ENCODE measurements around the gene PTDSS2. TPM values are rescaled to one million over a fixed set of nuclear protein-coding genes. Genes with fewer than 3 reads are reported as not detected.
A peak's percentile ranks its signal among the peaks of the same experiment; 100 is the strongest.

Gene PTDSS2
- total RNA-seq, 2 donors from 2014 or later, result 21.8 to 24.5 TPM

DNA sequence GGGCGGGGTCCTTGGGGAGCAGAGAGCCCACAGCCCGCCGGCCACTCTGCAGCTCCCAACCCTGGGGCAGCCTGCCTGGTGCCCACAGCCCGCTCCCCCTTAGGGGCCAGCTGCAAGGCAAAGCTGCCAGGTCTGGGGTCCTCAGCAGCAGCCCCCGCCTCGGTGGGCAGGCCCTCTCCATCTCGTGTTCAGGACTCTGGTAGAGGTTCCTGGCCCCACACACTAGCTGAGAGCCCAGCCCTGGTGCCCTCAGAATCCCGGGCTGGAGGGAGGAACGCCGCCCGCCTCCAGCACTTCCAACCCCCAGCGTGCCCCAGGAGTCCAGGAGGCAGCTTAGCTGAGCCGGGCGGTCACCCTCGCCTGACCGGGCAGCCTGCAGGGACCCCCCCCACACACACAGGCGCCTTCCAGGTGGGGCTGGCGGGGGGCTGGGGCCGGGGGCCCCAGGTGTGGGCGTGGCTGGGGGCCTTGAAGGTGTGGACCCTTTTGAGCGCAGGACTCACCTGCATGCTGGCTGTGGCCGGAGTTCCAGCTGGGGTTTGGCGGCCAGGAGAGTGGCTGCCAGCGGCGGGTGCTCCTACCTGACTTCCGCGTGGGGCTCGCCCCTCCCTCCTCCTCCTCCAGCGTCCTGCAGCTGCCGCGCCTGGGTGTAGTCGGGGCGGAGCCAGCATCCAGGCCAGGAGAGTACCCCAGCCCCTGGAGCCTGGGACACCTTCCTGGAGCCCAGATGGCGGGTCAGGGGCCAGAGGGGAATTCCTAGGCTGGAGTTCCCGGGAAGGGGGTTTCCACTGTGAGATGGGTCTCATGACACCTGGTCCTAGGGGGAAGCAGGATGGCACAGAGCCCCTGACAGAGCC lies 8.4 kb upstream of the PTDSS2 start, which contains the start of gene ANO9:
ANO9 (minus strand) TSS at position 594 of the 857 bp plus-strand sequence; CDS start at position 509, 85 bp downstream.
- peak within 1 kb of the TSS; percentile 89 for H3K4me3 Mint-ChIP-seq
- no peaks in the 10 kb centered on the region for H3K9me3 ChIP-seq (ENCODE audit: control insufficient read depth, low read length, poor library complexity, severe bottlenecking)
- H3K27ac Mint-ChIP-seq, result no peak within 1 kb of the TSS
- peaks cover 21% of the 10 kb centered on the region for H3K4me1 Mint-ChIP-seq
- peak; percentile 51 to 65 (median 65) for DNase-seq
- H3K27me3 Mint-ChIP-seq, result no peaks in the 10 kb centered on the region
- peak; percentile 92 for ATAC-seq
- H3K36me3 Mint-ChIP-seq (ENCODE audit: low read depth), result no peaks in the 10 kb centered on the region

- Mint-ChIP-seq H3K27me3 (no peaks in the 10 kb centered on the region), H3K4me3 (no peak overlapping the region), H3K27ac (no peak overlapping the region), H3K4me1 (peaks cover 15% of the 10 kb centered on the region), H3K36me3 (ENCODE audit: low read depth) (no peaks in the 10 kb centered on the region)
- H3K9me3 ChIP-seq (ENCODE audit: control insufficient read depth, low read length, poor library complexity, severe bottlenecking), result no peaks in the 10 kb centered on the region
- ATAC-seq (no peak), DNase-seq (no peak)
These were observed 7.4 kb upstream of the PTDSS2 start for GRCh38 chr11:442611-443081.

- ATAC-seq (no peak), DNase-seq (no peak)
- H3K27ac Mint-ChIP-seq, result no peak overlapping the region
- peak overlapping the region; percentile 31 for H3K4me3 Mint-ChIP-seq
- no peaks in the 10 kb centered on the region for H3K27me3 Mint-ChIP-seq
- H3K4me1 Mint-ChIP-seq, result peaks cover 17% of the 10 kb centered on the region
- H3K36me3 Mint-ChIP-seq (ENCODE audit: low read depth), result no peaks in the 10 kb centered on the region
- no peaks in the 10 kb centered on the region for H3K9me3 ChIP-seq (ENCODE audit: control insufficient read depth, low read length, poor library complexity, severe bottlenecking)
These were observed 6.4 kb upstream of the PTDSS2 start for GRCh38 chr11:443542-444199.

GRCh38 chr11:444396-445144 lies 5.5 kb upstream of the PTDSS2 start:
- H3K27ac Mint-ChIP-seq, result no peak overlapping the region
- ATAC-seq (no peak), DNase-seq (no peak)
- H3K27me3 Mint-ChIP-seq, result no peaks in the 10 kb centered on the region
- H3K36me3 Mint-ChIP-seq (ENCODE audit: low read depth), result no peaks in the 10 kb centered on the region
- H3K9me3 ChIP-seq (ENCODE audit: control insufficient read depth, low read length, poor library complexity, severe bottlenecking), result no peaks in the 10 kb centered on the region
- no peak overlapping the region for H3K4me3 Mint-ChIP-seq
- H3K4me1 Mint-ChIP-seq, result peaks cover 19% of the 10 kb centered on the region

DNA sequence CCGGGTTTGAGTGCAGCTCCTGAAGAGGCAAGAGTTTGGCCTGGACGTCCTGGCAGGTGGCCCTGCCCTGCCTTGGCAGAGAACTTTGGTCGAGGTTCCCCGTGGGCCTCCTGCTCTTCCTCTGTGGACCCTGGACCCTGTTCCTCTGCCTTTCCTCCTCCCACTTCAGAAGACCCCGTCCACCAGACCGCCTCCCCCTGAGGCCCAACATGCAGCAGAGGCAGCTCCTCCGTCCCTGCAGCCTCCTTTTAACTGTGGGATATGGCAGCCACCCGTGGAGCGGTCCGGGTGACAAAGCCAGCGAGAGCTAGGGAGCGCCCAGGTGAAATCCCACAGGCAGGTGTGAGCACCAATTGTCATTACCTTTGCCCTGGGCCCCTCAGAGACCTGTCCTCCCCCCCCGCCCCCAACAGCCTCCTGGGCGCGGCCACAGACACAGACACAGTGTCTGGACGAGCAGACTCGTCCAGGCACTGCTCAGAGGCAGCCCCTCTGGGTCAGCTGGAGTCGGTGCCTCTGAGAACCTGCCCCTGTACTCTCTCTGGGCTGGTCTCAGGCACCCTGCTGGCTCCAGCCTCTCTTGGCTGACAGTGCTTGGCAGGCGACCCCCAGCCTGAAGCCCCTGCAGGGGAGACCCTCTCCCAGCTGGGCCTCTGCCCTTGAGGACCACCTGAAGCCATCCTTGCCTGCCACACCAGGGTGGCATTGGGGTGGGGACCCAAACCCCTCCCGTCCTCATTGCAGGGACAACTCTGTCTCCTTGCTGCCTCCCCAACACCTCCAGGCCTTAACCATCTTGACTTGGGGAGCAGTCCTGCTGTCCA lies 4.1 kb upstream of the PTDSS2 start:
- H3K9me3 ChIP-seq (ENCODE audit: control insufficient read depth, low read length, poor library complexity, severe bottlenecking), result no peaks in the 10 kb centered on the region
- H3K4me3 Mint-ChIP-seq, result no peak overlapping the region
- peaks cover 2% of the 10 kb centered on the region for H3K36me3 Mint-ChIP-seq (ENCODE audit: low read depth)
- H3K27ac Mint-ChIP-seq, result no peak overlapping the region
- DNase-seq, result no peak
- no peaks in the 10 kb centered on the region for H3K27me3 Mint-ChIP-seq
- H3K4me1 Mint-ChIP-seq, result peaks cover 12% of the 10 kb centered on the region
- no peak for ATAC-seq

DNA sequence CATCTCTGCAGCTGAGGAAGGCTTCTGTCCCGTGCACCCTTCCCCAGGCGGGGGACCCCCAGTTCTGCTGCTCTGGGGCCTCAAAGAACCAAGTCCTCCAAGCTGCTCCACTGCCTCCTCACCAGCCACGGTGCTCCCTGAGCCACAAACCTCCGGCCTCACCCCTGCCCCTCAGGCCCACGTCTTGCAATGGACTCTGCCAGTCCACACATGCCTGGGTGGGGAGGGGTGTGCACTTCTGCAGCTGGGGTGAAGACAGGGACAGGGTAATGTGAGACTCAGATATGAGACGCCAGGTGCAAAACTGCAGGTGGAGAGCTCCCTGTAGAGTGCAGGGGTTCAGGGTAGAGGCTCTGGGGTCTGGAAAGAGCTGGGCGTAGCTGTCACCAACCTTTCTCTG lies 3.2 kb upstream of the PTDSS2 start:
- ATAC-seq (no peak), DNase-seq (no peak)
- no peaks in the 10 kb centered on the region for H3K27me3 Mint-ChIP-seq
- no peaks in the 10 kb centered on the region for H3K9me3 ChIP-seq (ENCODE audit: control insufficient read depth, low read length, poor library complexity, severe bottlenecking)
- no peak overlapping the region for H3K4me3 Mint-ChIP-seq
- H3K36me3 Mint-ChIP-seq (ENCODE audit: low read depth), result peaks cover 2% of the 10 kb centered on the region
- H3K27ac Mint-ChIP-seq, result no peak overlapping the region
- H3K4me1 Mint-ChIP-seq, result peaks cover 17% of the 10 kb centered on the region

- peak overlapping the region; percentile 73 for H3K27ac Mint-ChIP-seq
- H3K9me3 ChIP-seq (ENCODE audit: control insufficient read depth, low read length, poor library complexity, severe bottlenecking), result no peaks in the 10 kb centered on the region
- H3K27me3 Mint-ChIP-seq, result no peaks in the 10 kb centered on the region
- H3K4me3 Mint-ChIP-seq, result peak overlapping the region; percentile 92
- H3K4me1 Mint-ChIP-seq, result peaks cover 17% of the 10 kb centered on the region
- peak; percentile 73 for ATAC-seq
- DNase-seq, result peak; percentile 94 to 98 (median 95)
- H3K36me3 Mint-ChIP-seq (ENCODE audit: low read depth), result peaks cover 2% of the 10 kb centered on the region
These were observed 2.0 kb upstream of the PTDSS2 start for GRCh38 chr11:447923-448731.

GRCh38 chr11:450809-451451 lies 851 bp downstream of the PTDSS2 start:
- peak; percentile 55 to 73 (median 66) for DNase-seq
- Mint-ChIP-seq H3K27ac (peak overlapping the region; percentile 98), H3K36me3 (ENCODE audit: low read depth) (peaks cover 2% of the 10 kb centered on the region), H3K4me1 (peaks cover 25% of the 10 kb centered on the region), H3K4me3 (peak overlapping the region; percentile 99), H3K27me3 (no peaks in the 10 kb centered on the region)
- no peaks in the 10 kb centered on the region for H3K9me3 ChIP-seq (ENCODE audit: control insufficient read depth, low read length, poor library complexity, severe bottlenecking)
- peak; percentile 57 for ATAC-seq

GRCh38 chr11:451738-452137 lies 1.7 kb downstream of the PTDSS2 start:
- H3K9me3 ChIP-seq (ENCODE audit: control insufficient read depth, low read length, poor library complexity, severe bottlenecking), result no peaks in the 10 kb centered on the region
- Mint-ChIP-seq H3K27me3 (no peaks in the 10 kb centered on the region), H3K4me1 (peaks cover 31% of the 10 kb centered on the region), H3K27ac (peak overlapping the region; percentile 98), H3K4me3 (peak overlapping the region; percentile 15), H3K36me3 (ENCODE audit: low read depth) (peaks cover 2% of the 10 kb centered on the region)
- DNase-seq (no peak), ATAC-seq (no peak)

GRCh38 chr11:452203-452744 lies 2.2 kb downstream of the PTDSS2 start:
- ATAC-seq (no peak), DNase-seq (no peak)
- Mint-ChIP-seq H3K36me3 (ENCODE audit: low read depth) (peaks cover 2% of the 10 kb centered on the region), H3K4me1 (peaks cover 36% of the 10 kb centered on the region), H3K27ac (peak overlapping the region; percentile 98), H3K27me3 (no peaks in the 10 kb centered on the region), H3K4me3 (no peak overlapping the region)
- H3K9me3 ChIP-seq (ENCODE audit: control insufficient read depth, low read length, poor library complexity, severe bottlenecking), result no peaks in the 10 kb centered on the region

- DNase-seq, result no peak
- no peak for ATAC-seq
- no peaks in the 10 kb centered on the region for H3K9me3 ChIP-seq (ENCODE audit: control insufficient read depth, low read length, poor library complexity, severe bottlenecking)
- Mint-ChIP-seq H3K4me1 (peaks cover 41% of the 10 kb centered on the region), H3K36me3 (ENCODE audit: low read depth) (peaks cover 2% of the 10 kb centered on the region), H3K27me3 (no peaks in the 10 kb centered on the region), H3K4me3 (no peak overlapping the region), H3K27ac (peak overlapping the region; percentile 97)
These were observed 2.9 kb downstream of the PTDSS2 start for GRCh38 chr11:452916-453527.

Measured in T-helper 17 cell (primary cell).